HG03060 (cell line): ENCODE results near the gene SLC24A3.

Source experiments
- ATAC-seq: cut with Tn5 transposase; IDR thresholded peaks from one replicate; pipeline ENCODE4 v1.9.1; 2021; ENCODE audit warnings: low read depth, moderate number of reproducible peaks; ENCODE audit not compliant: unreplicated experiment

SLC24A3 gene

GRCh38 chr20:19690462-19690861 lies 478.0 kb downstream of the SLC24A3 start:
- no peak for ATAC-seq

DNA sequence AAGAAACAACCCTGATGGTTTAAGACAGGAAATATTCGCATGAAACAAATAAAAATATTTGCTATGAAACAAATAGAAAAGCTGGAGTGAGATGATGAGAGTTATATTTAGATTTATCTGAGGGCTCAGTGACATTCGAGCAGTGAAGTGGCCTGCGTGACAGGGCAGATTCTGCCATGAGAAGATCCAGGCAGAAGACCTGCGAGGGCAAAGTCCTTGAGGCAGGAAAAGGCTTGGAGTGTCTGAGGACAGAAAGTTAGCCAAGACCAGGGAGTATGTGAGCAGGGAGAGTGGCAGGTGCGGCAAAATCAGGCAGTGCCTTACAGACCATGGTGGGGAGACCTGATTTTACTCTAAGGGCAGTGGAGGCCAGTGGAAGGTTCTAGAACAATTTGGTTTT lies 478.7 kb downstream of the SLC24A3 start:
- ATAC-seq = no peak

- no peak for ATAC-seq
Measured at GRCh38 chr20:19692100-19692499, 479.7 kb downstream of the SLC24A3 start.

GRCh38 chr20:19692685-19693119 lies 480.3 kb downstream of the SLC24A3 start:
- ATAC-seq = no peak

GRCh38 chr20:19693508-19693907 lies 481.1 kb downstream of the SLC24A3 start:
- ATAC-seq = no peak

GRCh38 chr20:19695081-19695480 lies 482.6 kb downstream of the SLC24A3 start:
- no peak for ATAC-seq

- ATAC-seq = no peak
Measured at GRCh38 chr20:19696620-19697019, 484.2 kb downstream of the SLC24A3 start.

GRCh38 chr20:19697415-19697814 lies 485.0 kb downstream of the SLC24A3 start:
- no peak for ATAC-seq

DNA sequence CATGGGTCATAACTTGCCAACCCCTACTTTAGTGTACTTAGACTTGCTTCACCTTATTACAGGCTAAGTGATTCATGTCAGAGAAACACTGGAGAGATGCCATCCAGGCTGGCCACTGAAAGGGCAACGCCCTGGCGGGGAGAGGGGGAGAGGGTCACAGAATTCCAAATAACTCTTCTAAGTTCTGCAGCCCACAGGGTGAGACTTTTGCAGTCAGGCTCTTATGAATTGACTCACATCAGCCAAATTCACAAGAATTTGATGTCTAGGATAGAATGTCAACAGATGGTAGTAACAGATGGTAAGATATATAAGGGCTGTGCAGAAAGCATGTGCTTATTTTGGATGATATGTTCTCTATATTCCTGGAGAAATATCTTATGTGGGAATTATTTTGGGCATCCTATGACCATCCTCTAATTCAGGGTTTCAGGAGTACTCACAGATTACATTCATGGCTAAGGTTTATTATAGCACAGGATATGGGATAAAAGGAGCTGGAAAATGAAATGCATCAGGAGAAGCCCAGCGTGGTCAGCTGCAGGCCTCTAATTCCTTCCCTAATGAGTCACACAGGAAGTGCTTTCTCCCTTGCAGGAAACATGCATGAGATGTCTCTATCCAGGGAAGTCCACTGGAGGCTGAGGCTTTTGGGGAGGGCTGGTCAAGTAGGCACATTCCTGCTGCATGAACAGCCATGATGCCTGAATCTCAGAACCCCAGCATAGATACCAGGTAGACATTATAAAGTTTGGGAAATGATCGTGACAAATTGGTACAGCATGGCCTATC lies 486.9 kb downstream of the SLC24A3 start:
- no peak for ATAC-seq

- no peak for ATAC-seq
Measured at GRCh38 chr20:19701429-19701828, 489.0 kb downstream of the SLC24A3 start.

DNA sequence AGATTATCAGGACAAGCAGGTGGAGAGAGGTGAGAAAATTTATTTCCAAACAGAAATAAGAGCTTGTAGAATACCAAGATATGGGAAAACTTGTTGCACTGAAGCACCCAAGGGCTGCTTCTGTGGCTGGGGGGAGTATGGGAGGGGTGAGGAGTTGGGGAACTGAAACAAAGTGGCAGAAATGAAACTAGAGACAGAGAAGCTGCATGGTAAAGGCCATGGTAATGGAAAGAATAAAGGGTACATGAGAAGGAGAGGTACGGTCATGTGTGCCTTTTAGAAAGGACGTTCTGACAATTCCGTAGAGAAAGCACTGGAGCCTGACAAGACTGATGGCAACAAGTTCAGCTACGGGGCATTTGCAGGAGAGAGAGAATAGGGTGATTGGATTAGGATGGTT lies 494.0 kb downstream of the SLC24A3 start:
- ATAC-seq = peak; percentile 72

DNA sequence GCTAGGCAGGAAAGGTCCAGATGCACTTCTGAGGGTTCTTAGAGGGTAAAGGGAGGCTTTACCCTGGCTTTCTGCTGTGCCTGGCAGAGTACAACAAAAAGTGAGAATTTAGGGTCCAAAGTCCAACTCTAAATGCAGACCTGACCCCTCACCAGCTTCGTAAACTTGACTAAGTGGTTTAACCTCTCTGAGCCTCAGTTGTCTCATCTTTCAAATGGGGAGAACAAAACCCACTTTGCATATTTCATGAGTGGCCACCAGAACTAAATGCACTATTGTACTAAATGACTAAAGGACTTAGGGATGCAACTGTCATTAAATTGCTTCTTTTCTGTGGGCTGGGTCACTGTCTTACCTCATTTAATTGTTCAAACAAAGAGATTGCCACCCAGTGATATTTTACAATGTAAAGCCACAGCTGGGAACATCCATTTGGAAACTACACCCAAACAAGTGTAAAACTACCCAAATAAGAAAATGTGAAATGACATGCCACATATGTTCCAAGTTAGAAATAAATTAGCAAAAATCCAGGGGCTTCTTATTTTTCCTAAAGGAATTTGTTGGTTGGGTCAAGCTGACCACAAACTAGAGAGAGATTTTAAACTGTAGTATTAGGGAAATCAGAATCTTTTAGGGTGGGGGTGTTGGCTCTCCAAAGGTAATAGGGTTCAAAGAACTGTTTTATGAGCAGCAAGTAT lies 497.3 kb downstream of the SLC24A3 start:
- no peak for ATAC-seq

DNA sequence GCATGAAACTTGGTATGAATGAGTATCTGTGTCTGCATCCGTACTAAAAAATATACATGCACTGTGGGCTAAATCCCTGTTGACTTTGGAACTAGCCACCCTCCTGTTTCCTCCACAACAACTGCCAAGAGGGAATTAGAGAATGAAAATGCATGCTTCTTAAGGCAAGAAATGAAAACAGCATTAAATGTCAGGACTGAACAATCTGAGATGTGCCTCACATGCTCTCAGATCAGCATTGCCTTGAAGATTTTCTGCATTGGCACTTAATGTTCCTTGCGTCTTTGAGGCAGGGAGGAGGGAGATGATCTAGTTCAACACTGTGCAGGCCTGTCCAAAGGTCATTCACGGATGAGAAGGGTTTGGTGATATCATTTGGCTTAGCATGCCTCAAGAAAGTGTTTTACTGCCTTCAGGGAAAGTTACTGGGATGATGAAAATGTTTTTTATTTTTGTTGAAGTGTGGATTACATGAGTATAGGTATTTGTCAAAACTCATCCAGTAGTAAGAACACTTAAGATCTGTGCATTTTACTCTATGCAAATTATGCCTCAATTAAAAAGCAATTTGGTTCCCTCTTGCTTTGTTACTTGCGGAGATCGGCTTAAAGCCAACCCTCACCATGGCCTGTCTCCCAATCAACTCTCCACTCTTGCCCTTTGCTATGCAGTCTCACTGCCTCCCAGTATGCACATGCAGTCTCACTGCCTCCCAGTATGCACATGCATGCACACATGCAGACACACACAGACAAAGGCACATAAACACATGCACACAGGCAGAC lies 498.1 kb downstream of the SLC24A3 start:
- ATAC-seq = no peak

DNA sequence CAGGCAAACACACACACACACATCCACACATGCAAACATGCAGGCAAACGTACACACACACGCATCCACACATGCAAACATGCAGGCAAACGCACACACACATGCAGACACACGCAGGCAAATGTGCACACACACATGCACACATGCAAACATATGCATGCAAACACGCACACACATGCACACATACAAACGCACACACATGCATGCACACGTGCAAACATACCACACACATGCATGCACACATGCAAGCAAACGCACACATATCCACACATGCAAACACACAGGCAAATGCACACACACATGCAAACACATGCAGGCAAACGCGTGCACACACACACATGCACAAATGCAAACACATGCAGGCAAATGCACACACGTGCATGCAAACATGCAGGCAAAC lies 498.7 kb downstream of the SLC24A3 start:
- ATAC-seq = no peak

- ATAC-seq = no peak
Measured at GRCh38 chr20:19712721-19713260, 500.3 kb downstream of the SLC24A3 start.

DNA sequence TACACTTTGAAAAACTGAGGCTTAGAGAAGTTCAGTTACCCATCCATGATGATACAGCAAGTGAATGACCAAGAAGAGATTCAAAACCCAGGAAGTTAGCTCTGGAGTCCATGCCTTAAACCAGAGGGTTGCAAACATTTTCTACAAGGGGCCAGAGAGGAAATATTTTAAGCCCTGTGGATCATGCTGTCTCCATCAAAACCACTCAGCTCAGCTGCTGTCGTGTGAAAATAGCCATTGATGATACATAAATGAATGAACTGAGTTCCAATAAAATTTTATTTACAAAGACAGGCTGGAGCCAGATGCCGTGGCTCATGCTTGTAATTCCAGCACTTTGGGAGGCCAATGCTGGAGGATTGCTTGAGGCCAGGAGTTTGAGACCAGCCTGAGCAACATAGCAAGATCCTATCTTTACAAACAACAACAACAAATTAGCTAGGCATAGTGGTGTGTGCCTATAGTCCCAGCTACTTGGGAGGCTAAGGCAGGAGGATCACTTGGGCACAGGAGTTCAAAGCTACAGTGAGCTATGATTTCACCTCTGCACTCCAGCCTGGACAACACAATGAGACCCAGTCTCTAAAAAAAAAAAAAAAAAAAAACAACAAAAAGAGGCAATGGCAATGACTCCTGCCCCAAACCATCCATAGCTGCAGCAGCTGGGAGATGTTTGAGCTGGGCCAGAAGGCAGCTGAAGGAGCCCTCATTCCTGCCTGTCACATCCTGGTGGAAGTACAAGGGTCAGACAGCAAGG lies 501.6 kb downstream of the SLC24A3 start:
- no peak for ATAC-seq

DNA sequence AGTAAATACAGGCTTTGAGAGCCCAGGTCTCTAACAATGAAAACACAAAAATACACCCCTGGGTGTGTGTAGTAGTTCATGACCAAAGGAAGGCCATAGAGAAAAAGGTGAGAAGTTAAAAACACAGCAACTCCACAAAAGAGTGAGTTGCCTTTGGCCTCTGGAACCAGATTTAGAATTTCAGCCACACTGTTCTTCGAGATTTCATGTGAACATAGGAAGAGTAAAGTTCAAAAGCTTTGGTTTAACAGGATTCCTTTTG lies 502.1 kb downstream of the SLC24A3 start:
- ATAC-seq = no peak

DNA sequence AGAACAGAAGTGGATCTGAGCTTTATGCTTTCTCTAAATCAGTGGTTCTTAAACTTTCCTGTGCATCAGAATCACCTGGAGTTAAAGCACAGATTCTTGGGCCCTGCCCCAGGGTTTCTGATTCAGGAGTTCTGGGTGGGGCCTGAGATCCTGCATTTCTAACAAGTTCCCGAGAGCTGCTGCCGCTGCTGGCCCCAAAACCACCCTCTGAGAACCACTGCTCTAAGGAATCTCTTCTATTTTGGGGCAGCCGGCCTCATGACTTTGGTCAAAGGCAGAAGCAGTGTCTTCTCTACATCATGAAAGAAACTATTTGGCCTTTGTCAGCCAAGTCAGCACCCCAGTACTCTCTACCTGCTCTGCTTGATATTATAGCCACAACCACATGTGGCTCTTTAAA lies 503.5 kb downstream of the SLC24A3 start:
- ATAC-seq = no peak

- ATAC-seq = no peak
Measured at GRCh38 chr20:19718880-19719279, 506.4 kb downstream of the SLC24A3 start.

- no peak for ATAC-seq
Measured at GRCh38 chr20:19720991-19721390, 508.5 kb downstream of the SLC24A3 start.

DNA sequence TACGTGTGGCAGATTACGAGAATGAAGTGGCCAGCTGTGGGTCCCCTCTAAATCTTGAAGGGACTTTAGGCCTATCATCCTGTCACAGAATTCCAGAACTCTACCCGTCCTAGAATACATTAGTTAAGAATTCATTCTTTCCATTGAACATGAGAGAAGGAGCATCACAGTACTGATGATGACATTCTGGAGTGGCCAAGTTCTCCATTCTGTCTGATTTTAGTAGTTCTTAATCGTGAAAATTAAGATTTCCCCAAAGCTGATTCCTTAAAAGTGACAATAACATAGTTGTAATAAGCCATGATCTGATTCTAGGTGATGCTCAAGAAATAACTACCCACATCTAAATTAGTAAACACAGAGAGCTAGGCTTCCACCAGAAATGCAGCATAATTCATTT lies 510.6 kb downstream of the SLC24A3 start:
- no peak for ATAC-seq
